HG02884 (cell line): Measurements from ENCODE around the gene PPP2R2C.

Source experiments
- ATAC-seq: cut with Tn5 transposase; IDR thresholded peaks from one replicate; pipeline ENCODE4 v1.9.1; 2021; ENCODE audit warnings: mild to moderate bottlenecking, moderate library complexity; ENCODE audit not compliant: unreplicated experiment

PPP2R2C gene

GRCh38 chr4:6273661-6273990 lies 198.8 kb downstream of the PPP2R2C start:
- no peak for ATAC-seq

DNA sequence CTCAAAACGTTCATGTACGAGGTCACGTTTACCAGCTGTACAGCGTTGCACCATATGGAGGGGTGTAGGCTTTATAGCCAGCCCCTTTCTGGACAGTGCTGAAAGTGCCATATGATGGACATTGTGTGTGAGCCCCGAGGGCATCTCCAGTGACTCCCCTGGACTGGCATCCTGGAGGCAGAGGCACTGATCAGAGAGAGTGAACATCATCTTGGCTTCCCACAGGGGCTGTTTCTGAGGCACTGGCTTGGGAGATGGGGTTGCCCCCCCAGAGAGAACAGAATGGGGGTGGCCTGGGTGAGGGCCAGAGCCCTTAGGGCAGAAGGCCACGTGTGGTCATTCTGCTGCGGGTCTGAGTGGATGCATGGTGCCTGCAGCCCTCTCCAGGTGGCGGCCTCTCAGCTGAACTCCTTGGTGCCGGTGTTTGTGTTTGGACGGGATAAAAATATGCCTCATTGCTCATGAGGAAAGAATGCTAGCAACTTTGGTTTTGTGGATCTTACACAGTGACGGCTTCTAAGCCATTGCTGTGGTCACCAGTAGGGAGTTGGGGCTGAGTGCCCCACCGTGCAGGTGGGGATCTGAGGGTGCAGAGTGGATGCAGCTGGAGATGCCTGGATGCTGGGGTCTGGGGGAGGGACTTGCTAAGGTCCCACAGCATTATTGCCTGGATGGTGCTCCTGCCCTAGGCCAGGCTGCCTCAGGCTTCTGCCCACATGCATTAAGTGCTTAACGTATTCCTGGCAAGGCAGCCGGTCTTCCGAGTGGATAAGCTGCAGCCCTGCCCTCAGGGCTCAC lies 199.4 kb downstream of the PPP2R2C start:
- ATAC-seq: no peak

DNA sequence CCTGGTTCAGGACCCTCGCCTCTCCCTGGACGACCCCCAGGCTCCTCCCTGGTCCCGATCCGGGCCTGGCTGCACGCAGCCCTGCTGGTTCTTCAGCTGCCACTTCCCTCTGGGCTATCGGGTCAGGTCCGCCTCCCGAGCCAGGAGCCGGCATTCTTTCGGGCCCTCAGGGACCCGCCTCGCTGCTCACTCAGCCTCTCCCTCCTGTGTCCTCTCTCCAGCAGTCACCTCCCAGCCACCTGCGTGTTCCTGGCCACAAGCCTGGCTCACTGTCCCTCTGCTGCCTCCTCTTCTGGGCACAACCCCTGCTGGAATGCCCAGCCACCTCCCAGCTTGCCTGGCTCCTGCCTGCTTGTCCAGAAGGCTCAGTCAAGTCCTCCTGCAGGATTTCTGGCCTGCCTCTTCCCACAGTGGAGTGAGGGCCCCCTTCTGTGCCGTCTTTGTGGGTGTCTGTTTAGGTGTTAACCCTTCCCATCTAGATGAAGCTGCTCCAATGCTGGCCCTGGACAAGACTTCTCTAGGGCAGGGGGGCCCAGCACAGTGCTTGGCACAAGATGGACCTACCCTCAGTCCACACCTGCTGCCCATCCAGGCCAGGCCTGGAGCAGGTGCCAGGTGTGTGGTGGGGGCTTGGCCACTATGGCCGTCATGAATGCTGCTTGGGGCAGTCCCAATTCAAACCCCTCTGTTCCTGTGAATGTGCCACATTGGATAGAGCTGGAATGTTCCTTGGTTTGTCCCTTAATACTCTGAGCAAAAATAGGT lies 200.5 kb downstream of the PPP2R2C start:
- ATAC-seq: no peak

GRCh38 chr4:6271206-6271605 lies 201.2 kb downstream of the PPP2R2C start:
- no peak for ATAC-seq

GRCh38 chr4:6270636-6271121 lies 201.7 kb downstream of the PPP2R2C start:
- ATAC-seq: no peak
